PC-3 (cell line): ENCODE results near the gene EPB41L3. TPM values are rescaled to one million over a fixed set of nuclear protein-coding genes. Genes with fewer than 3 reads are reported as not detected.

Experiments used
- ATAC-seq: fragments of 200-7000 bp; cut with Tn5 transposase; 2 replicates; pipeline ENCODE4 v1.9.1; 2020; ENCODE audit warnings: mild to moderate bottlenecking, moderate library complexity
- BruUV-seq: library from RNA; stranded (reverse); fragments of 400-500 nt; replicated peaks from 2 replicates; lab custom pipeline; 2021; lab: Mats Ljungman, UMichigan
- CTCF ChIA-PET: fragments of 300-600 bp; sonication (Branson Sonifier 250); formaldehyde crosslinking; loops from one replicate; lab custom pipeline; 2022; ENCODE audit warnings: antibody characterized with exemption; lab: Charles Lee
- POLR2A ChIA-PET: fragments of 300-600 bp; sonication (Branson Sonifier 250); formaldehyde crosslinking; loops from one replicate; lab custom pipeline; 2022; ENCODE audit warnings: antibody characterized with exemption; ENCODE audit not compliant: unreplicated experiment; lab: Charles Lee
- DNase-seq: peaks from one replicate; pipeline ENCODE4 v3.0.0-alpha.2; 2015
- H2AFZ ChIP-seq: fragments of 300-600 bp; sonication (generic); 2 replicates; pipeline ENCODE4 v1.6.0; 2016; ENCODE audit warnings: antibody characterized with exemption, low read length
- H3F3A ChIP-seq: fragments of 300-600 bp; sonication (generic); one replicate; pipeline ENCODE4 v1.6.0; 2017; ENCODE audit warnings: antibody characterized with exemption, low read length, control low read depth, mild to moderate bottlenecking; ENCODE audit not compliant: unreplicated experiment
- H3K27ac ChIP-seq: fragments of 300-600 bp; sonication (generic); 2 replicates; pipeline ENCODE4 v1.5.1; 2016; ENCODE audit warnings: mild to moderate bottlenecking, low read length
- H3K27me3 ChIP-seq: fragments of 300-600 bp; sonication (generic); 2 replicates; pipeline ENCODE4 v1.6.1; 2016; ENCODE audit warnings: low read length, mixed read lengths
- H3K36me3 ChIP-seq: fragments of 300-600 bp; sonication (generic); 2 replicates; pipeline ENCODE4 v1.6.1; 2016; ENCODE audit warnings: low read depth, mixed run types, low read length, mixed read lengths
- H3K4me1 ChIP-seq: fragments of 300-600 bp; sonication (generic); 2 replicates; pipeline ENCODE4 v1.5.1; 2016; ENCODE audit warnings: low read length; ENCODE audit not compliant: insufficient read depth
- H3K4me2 ChIP-seq: fragments of 300-600 bp; sonication (generic); 2 replicates; pipeline ENCODE4 v1.6.0; 2016; ENCODE audit warnings: low read length
- H3K4me3 ChIP-seq: fragments of 300-600 bp; sonication (generic); 2 replicates; pipeline ENCODE4 v1.5.1; 2016; ENCODE audit warnings: mild to moderate bottlenecking, low read length, mixed read lengths
- H3K79me2 ChIP-seq: fragments of 300-600 bp; sonication (generic); 2 replicates; pipeline ENCODE4 v1.6.1; 2017; ENCODE audit warnings: low read length, mixed read lengths
- H3K9ac ChIP-seq: fragments of 300-600 bp; sonication (generic); 2 replicates; pipeline ENCODE4 v1.6.0; 2016; ENCODE audit warnings: mild to moderate bottlenecking, low read length
- H3K9me2 ChIP-seq: fragments of 300-600 bp; sonication (generic); replicated peaks from 2 replicates; pipeline ENCODE4 v1.6.1; 2016; ENCODE audit warnings: mixed run types, low read length, mixed read lengths
- H3K9me3 ChIP-seq: fragments of 300-600 bp; sonication (generic); 2 replicates; pipeline ENCODE4 v1.6.1; 2016; ENCODE audit warnings: low read length, mixed read lengths
- H4K20me1 ChIP-seq: fragments of 300-600 bp; sonication (generic); 2 replicates; pipeline ENCODE4 v1.6.1; 2016; ENCODE audit warnings: low read length, mixed read lengths
- EZH2 ChIP-seq: fragments of 300-600 bp; sonication (generic); IDR thresholded peaks from one replicate; pipeline ENCODE4 v1.6.1; 2017; ENCODE audit warnings: antibody characterized with exemption, mild to moderate bottlenecking, low read length; ENCODE audit not compliant: unreplicated experiment
- EZH2phosphoT487 ChIP-seq: fragments of 300-600 bp; sonication (generic); IDR thresholded peaks from 2 replicates; pipeline ENCODE4 v1.6.1; 2018; ENCODE audit warnings: mild to moderate bottlenecking, antibody characterized with exemption, low read length, borderline replicate concordance
- intact Hi-C: fragments of 100-400 bp; cut with micrococcal nuclease; formaldehyde crosslinking; loops from 2 replicates; pipeline ENCODE4 v1.9.0; 2023
- total RNA-seq: library from RNA; depleted of rRNA; stranded (reverse); fragments of >200 nt; gene quantifications from 2 replicates; pipeline ENCODE4 v1.2.3, GENCODE V29; 2014
- TF ChIP-seq, protein P1 (sequence below): fragments of 300-600 bp; sonication (generic); conservative IDR thresholded peaks from 2 replicates; pipeline ENCODE4 v1.5.1; 2017; ENCODE audit warnings: antibody characterized with exemption, low read depth, mild to moderate bottlenecking, low read length

The EPB41L3 gene
- total RNA-seq, 1 experiment from 2014 or later = 39.5 TPM

DNA sequence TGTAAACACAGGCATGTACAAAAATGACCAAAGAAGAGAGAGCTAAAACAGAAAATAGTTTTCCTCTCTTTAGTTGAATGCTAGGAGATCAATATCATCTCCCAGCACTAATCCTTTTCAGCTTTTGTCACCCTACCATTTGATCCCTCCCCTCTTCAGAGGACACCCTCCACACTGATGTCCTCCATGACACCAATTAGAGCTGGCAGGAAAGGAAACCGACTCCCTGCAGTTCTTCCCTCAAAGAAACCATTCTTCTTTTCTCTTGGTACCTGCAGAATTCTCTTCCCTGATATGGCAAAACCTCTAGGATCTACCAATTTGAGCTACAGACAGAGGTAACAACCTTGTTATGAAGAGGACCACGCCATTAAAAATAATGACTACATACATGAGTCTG, 5.3 kb downstream of the EPB41L3 start:
- Histone ChIP-seq H3K27ac (no peak overlapping the region), H3K4me1 (no peaks in the 10 kb centered on the region), H3K4me2 (no peak overlapping the region), H3K36me3 (no peaks in the 10 kb centered on the region), H2AFZ (no peak overlapping the region), H3F3A (no peaks in the 10 kb centered on the region), H3K9me2 (no peaks in the 10 kb centered on the region), H4K20me1 (no peaks in the 10 kb centered on the region; the same call in 1 of the 2 replicates), H3K79me2 (peaks cover 38% of the 10 kb centered on the region), H3K9me3 (no peaks in the 10 kb centered on the region), H3K4me3 (no peak overlapping the region), H3K9ac (no peak overlapping the region), H3K27me3 (peaks cover 12% of the 10 kb centered on the region)
- BruUV-seq = no TSS peak
- intact Hi-C loops = no loop called here
- no peak for ATAC-seq
- TF ChIP-seq EZH2 (no peak), EZH2phosphoT487 (no peak)
- TF ChIP-seq, protein P1, sequence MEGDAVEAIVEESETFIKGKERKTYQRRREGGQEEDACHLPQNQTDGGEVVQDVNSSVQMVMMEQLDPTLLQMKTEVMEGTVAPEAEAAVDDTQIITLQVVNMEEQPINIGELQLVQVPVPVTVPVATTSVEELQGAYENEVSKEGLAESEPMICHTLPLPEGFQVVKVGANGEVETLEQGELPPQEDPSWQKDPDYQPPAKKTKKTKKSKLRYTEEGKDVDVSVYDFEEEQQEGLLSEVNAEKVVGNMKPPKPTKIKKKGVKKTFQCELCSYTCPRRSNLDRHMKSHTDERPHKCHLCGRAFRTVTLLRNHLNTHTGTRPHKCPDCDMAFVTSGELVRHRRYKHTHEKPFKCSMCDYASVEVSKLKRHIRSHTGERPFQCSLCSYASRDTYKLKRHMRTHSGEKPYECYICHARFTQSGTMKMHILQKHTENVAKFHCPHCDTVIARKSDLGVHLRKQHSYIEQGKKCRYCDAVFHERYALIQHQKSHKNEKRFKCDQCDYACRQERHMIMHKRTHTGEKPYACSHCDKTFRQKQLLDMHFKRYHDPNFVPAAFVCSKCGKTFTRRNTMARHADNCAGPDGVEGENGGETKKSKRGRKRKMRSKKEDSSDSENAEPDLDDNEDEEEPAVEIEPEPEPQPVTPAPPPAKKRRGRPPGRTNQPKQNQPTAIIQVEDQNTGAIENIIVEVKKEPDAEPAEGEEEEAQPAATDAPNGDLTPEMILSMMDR = no peak
- no peak for DNase-seq
- ChIA-PET CTCF (no interaction called here), POLR2A (interaction anchor here (0.6 kb wide), 1 partner anchor 1556 kb away, joined by 17 read pairs; no protein-coding TSS in a partner anchor)

DNA sequence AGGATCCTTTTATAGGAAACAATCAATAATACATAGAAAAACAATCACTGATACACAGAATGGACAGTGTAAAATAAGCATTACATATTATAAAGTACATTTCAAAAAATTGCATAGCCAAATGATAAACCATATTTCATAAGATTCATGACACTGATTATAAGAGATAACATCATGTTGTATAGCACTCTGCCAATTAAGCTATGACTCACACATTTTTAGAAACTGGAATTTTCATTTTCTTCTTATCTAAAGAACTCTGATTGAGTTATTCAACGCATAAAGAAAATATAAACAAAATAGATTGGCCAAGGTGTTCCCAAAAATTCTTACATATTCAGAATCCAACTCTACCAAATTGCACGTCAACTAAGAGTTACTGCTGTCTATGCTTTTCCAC, 5.9 kb downstream of the EPB41L3 start:
- no peak for ATAC-seq

DNA sequence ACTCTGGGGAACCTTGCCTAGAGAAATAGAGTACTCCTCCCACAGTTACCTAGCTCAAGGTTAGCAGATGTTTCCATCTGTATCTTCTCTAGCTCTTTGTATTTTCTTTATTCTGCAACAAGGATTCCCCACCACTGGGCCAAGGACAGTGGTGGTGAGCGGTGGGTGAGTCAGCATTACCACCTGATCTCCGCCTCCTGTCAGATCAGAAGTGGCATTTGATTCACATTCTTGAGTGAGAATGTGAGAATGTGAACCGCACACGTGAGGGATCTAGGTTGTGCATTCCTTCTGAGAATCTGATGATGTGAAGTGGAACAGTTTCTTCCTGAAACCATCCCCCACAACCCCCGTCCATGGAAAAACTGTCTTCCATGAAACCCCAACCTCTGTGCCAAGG, 9.0 kb downstream of the EPB41L3 start:
- Histone ChIP-seq H4K20me1 (no peaks in the 10 kb centered on the region), H3K27me3 (no peaks in the 10 kb centered on the region), H3K4me3 (no peak overlapping the region), H3K4me2 (no peak overlapping the region), H3K9ac (no peak overlapping the region), H3K36me3 (no peaks in the 10 kb centered on the region), H3F3A (no peaks in the 10 kb centered on the region), H3K79me2 (peaks cover 32% of the 10 kb centered on the region), H3K9me3 (no peaks in the 10 kb centered on the region; the same call in 1 of the 2 replicates), H3K27ac (no peak overlapping the region), H2AFZ (no peak overlapping the region), H3K9me2 (no peaks in the 10 kb centered on the region), H3K4me1 (no peaks in the 10 kb centered on the region)
- ATAC-seq = no peak
- intact Hi-C loops = no loop called here
- ChIA-PET CTCF (no interaction called here), POLR2A (no interaction called here)
- no peak for DNase-seq
- TF ChIP-seq, protein P1 = no peak
- no TSS peak for BruUV-seq

More for the DNA sequence above, 5.9 kb downstream of the EPB41L3 start:
- Histone ChIP-seq H3K9me3 (no peaks in the 10 kb centered on the region), H3K9me2 (no peaks in the 10 kb centered on the region), H3K36me3 (no peaks in the 10 kb centered on the region), H4K20me1 (no peaks in the 10 kb centered on the region; the same call in 1 of the 2 replicates), H3K27me3 (peaks cover 12% of the 10 kb centered on the region), H3K4me2 (no peak overlapping the region), H3K27ac (no peak overlapping the region), H2AFZ (no peak overlapping the region), H3K4me3 (no peak overlapping the region), H3K4me1 (no peaks in the 10 kb centered on the region), H3F3A (no peaks in the 10 kb centered on the region), H3K9ac (no peak overlapping the region), H3K79me2 (peaks cover 38% of the 10 kb centered on the region)
- intact Hi-C loops = no loop called here
- ChIA-PET POLR2A (no interaction called here), CTCF (no interaction called here)
- no TSS peak for BruUV-seq
- TF ChIP-seq EZH2phosphoT487 (no peak), EZH2 (no peak)
- TF ChIP-seq, protein P1 = no peak
- no peak for DNase-seq
